ENCODE data around the gene TSPEAR. TPM values are rescaled to one million over a fixed set of nuclear protein-coding genes. Genes with fewer than 3 reads are reported as not detected.

The TSPEAR gene
- total RNA-seq, 1 donor: not detected

GRCh38 chr21:44681152-44681551 lies 30.2 kb downstream of the TSPEAR start:
- Histone ChIP-seq H3K4me1 (ENCODE audit: insufficient read depth, low read length) (no peaks in the 10 kb centered on the region), H3K27ac (ENCODE audit: low read depth, low read length) (no peak overlapping the region), H3K27me3 (ENCODE audit: insufficient read depth, low read length) (peaks cover 7% of the 10 kb centered on the region), H3K79me2 (ENCODE audit: insufficient read depth, low read length) (no peaks in the 10 kb centered on the region), H3K4me2 (ENCODE audit: insufficient read depth, low read length) (no peak overlapping the region), H3K9me3 (ENCODE audit: low read depth, low read length) (no peaks in the 10 kb centered on the region), H3K36me3 (ENCODE audit: insufficient read depth, low read length) (no peaks in the 10 kb centered on the region), H3K4me3 (ENCODE audit: insufficient read depth, low read length) (no peak overlapping the region), H4K20me1 (ENCODE audit: insufficient read depth, low read length) (no peaks in the 10 kb centered on the region), H2AFZ (ENCODE audit: low read length) (no peak overlapping the region)
- DNase-seq (ENCODE audit: insufficient read length, low spot score, missing footprints): no peak
- TF ChIP-seq, protein P1, sequence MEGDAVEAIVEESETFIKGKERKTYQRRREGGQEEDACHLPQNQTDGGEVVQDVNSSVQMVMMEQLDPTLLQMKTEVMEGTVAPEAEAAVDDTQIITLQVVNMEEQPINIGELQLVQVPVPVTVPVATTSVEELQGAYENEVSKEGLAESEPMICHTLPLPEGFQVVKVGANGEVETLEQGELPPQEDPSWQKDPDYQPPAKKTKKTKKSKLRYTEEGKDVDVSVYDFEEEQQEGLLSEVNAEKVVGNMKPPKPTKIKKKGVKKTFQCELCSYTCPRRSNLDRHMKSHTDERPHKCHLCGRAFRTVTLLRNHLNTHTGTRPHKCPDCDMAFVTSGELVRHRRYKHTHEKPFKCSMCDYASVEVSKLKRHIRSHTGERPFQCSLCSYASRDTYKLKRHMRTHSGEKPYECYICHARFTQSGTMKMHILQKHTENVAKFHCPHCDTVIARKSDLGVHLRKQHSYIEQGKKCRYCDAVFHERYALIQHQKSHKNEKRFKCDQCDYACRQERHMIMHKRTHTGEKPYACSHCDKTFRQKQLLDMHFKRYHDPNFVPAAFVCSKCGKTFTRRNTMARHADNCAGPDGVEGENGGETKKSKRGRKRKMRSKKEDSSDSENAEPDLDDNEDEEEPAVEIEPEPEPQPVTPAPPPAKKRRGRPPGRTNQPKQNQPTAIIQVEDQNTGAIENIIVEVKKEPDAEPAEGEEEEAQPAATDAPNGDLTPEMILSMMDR (IDR thresholded peaks at IDR 0.05; ENCODE audit: extremely low read depth, low read depth, low read length): no peak

DNA sequence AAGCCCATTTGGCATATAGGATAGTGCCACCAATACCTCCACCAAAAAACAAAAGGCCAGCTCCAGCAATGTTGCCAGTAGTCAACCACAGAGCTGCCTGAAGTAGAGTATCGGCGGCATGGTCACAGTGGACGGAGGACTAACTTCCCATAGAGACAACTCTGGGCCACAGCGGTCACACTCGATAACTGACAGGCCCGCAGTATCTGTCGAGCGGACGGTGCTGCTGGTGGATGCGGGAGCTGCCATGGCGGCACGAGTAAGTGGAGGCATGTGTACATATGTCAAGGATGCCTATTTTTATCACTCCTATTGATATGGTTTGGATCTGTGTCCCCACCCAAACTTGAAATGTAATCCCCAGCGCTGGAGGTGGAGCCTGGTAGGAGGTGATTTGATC lies 33.5 kb downstream of the TSPEAR start:
- TF ChIP-seq, protein P1 (IDR thresholded peaks at IDR 0.05; ENCODE audit: extremely low read depth, low read depth, low read length): no peak
- Histone ChIP-seq H2AFZ (ENCODE audit: low read length) (no peak overlapping the region), H3K4me1 (ENCODE audit: insufficient read depth, low read length) (no peaks in the 10 kb centered on the region), H3K4me3 (ENCODE audit: insufficient read depth, low read length) (no peak overlapping the region), H3K27me3 (ENCODE audit: insufficient read depth, low read length) (peaks cover 14% of the 10 kb centered on the region), H3K9me3 (ENCODE audit: low read depth, low read length) (no peaks in the 10 kb centered on the region), H3K4me2 (ENCODE audit: insufficient read depth, low read length) (no peak overlapping the region), H3K36me3 (ENCODE audit: insufficient read depth, low read length) (no peaks in the 10 kb centered on the region), H3K79me2 (ENCODE audit: insufficient read depth, low read length) (no peaks in the 10 kb centered on the region), H4K20me1 (ENCODE audit: insufficient read depth, low read length) (no peaks in the 10 kb centered on the region), H3K27ac (ENCODE audit: low read depth, low read length) (no peak overlapping the region)
- DNase-seq (ENCODE audit: insufficient read length, low spot score, missing footprints): no peak

DNA sequence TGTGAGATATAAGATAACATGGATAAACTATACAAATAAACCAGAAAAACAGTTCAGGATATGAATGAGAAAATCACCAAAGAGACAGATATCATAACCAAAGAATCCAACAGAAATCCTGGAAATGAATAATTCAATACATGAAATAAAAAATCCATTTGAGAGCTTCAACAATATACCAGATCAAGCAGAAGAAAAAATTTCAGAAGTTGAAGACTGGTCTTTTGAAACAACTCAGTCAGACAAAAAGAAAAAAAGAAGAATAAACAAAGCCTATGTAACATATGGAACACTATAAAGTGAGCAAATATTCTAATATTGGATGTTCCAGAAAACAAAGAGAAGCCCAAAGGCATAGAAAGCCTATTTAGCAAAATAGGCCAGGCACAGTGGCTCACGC lies 39.5 kb downstream of the TSPEAR start:
- H3K4me1 ChIP-seq (ENCODE audit: insufficient read depth, low read length): no peaks in the 10 kb centered on the region
- H3K79me2 ChIP-seq (ENCODE audit: insufficient read depth, low read length): no peaks in the 10 kb centered on the region
- TF ChIP-seq, protein P1 (IDR thresholded peaks at IDR 0.05; ENCODE audit: extremely low read depth, low read depth, low read length): no peak
- DNase-seq (ENCODE audit: insufficient read length, low spot score, missing footprints): no peak
- H3K27me3 ChIP-seq (ENCODE audit: insufficient read depth, low read length): peaks cover 12% of the 10 kb centered on the region
- no peak overlapping the region for H3K4me3 ChIP-seq (ENCODE audit: insufficient read depth, low read length)
- H3K9me3 ChIP-seq (ENCODE audit: low read depth, low read length): no peaks in the 10 kb centered on the region
- no peaks in the 10 kb centered on the region for H3K36me3 ChIP-seq (ENCODE audit: insufficient read depth, low read length)
- H3K27ac ChIP-seq (ENCODE audit: low read depth, low read length): no peak overlapping the region
- H3K4me2 ChIP-seq (ENCODE audit: insufficient read depth, low read length): no peak overlapping the region
- no peak overlapping the region for H2AFZ ChIP-seq (ENCODE audit: low read length)
- no peaks in the 10 kb centered on the region for H4K20me1 ChIP-seq (ENCODE audit: insufficient read depth, low read length)

DNA sequence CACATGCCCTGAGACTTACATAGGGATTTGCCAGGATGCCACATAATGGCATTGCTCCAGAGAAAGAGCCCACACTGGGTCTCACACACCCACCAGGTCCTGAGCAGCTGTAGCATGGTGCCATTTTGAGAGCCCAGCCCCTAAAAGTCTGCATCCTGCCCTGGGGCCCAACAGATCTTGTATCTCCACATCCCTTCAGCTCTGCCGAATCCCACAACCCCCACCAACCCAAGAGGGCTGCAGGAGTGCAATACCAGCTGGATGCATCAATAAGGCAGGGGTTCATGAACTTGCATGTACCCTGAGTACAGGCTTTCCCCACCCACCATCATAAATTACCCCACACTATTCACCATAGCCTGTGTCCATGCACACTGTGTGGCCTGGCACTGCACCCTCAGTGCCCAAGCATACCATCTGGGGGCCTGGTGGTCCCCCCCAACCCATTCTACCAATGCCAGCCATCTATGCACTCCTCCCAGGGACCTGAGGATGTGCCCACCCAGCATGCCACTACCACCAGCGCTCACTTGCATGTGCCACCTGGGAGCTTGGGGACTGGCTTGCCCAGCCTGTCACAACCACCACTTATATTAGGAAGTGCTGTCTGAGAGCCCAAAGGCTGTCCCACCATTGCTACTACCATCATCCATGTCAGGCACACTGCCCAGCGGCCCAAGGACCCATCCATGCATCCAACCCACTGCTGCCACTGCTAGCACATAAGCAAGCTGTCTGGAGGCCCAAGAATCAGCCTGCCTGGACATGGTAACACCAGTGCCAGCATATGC lies 40.5 kb downstream of the TSPEAR start:
- H2AFZ ChIP-seq (ENCODE audit: low read length): no peak overlapping the region
- no peaks in the 10 kb centered on the region for H3K4me1 ChIP-seq (ENCODE audit: insufficient read depth, low read length)
- no peaks in the 10 kb centered on the region for H4K20me1 ChIP-seq (ENCODE audit: insufficient read depth, low read length)
- no peaks in the 10 kb centered on the region for H3K9me3 ChIP-seq (ENCODE audit: low read depth, low read length)
- H3K79me2 ChIP-seq (ENCODE audit: insufficient read depth, low read length): no peaks in the 10 kb centered on the region
- no peak overlapping the region for H3K4me3 ChIP-seq (ENCODE audit: insufficient read depth, low read length)
- no peak for DNase-seq (ENCODE audit: insufficient read length, low spot score, missing footprints)
- no peak overlapping the region for H3K27ac ChIP-seq (ENCODE audit: low read depth, low read length)
- H3K36me3 ChIP-seq (ENCODE audit: insufficient read depth, low read length): no peaks in the 10 kb centered on the region
- TF ChIP-seq, protein P1 (IDR thresholded peaks at IDR 0.05; ENCODE audit: extremely low read depth, low read depth, low read length): no peak
- H3K27me3 ChIP-seq (ENCODE audit: insufficient read depth, low read length): peaks cover 5% of the 10 kb centered on the region
- no peak overlapping the region for H3K4me2 ChIP-seq (ENCODE audit: insufficient read depth, low read length)

Measured in osteoblast (primary cell).